Colon (tissue), 2 donors: ENCODE measurements around the gene NHS.
A peak's percentile ranks its signal among the peaks of the same experiment; 100 is the strongest.

Source experiments
- FAIRE-seq: peaks from 2 replicates; lab custom pipeline; 2012; peaks lifted over from hg19 to GRCh38; lab: Jason Lieb, UNC
- donor health status: control.
- donor health status: control.

The NHS gene

GRCh38 chrX:17374619-17375366, at the start of gene NHS:
Gene NHS (plus strand): TSS chrX:17375200. CDS start chrX:17375758, 558 bp downstream.
- no peak for FAIRE-seq

- no peak for FAIRE-seq
Observed at GRCh38 chrX:17328837-17329236, 46.2 kb upstream of the NHS start.

- no peak for FAIRE-seq
Observed at GRCh38 chrX:17336377-17336776, 38.6 kb upstream of the NHS start.

- no peak for FAIRE-seq
Observed at GRCh38 chrX:17355976-17356375, 19.0 kb upstream of the NHS start.

GRCh38 chrX:17359500-17359899, 15.5 kb upstream of the NHS start:
- FAIRE-seq = no peak

- no peak for FAIRE-seq
Observed at GRCh38 chrX:17361620-17362019, 13.4 kb upstream of the NHS start.

- FAIRE-seq = no peak
Observed at GRCh38 chrX:17368002-17368401, 7.0 kb upstream of the NHS start.

- no peak for FAIRE-seq
Observed at GRCh38 chrX:17369309-17369708, 5.7 kb upstream of the NHS start.

- FAIRE-seq = no peak
Observed at GRCh38 chrX:17370191-17370590, 4.8 kb upstream of the NHS start.

GRCh38 chrX:17372052-17372451, 2.9 kb upstream of the NHS start:
- peak; percentile 31 for FAIRE-seq

GRCh38 chrX:17373337-17373736, 1.7 kb upstream of the NHS start:
- no peak for FAIRE-seq

GRCh38 chrX:17375367-17375636, 302 bp downstream of the NHS start:
- FAIRE-seq = no peak

GRCh38 chrX:17375637-17376430, 834 bp downstream of the NHS start:
- FAIRE-seq = no peak

- no peak for FAIRE-seq
Observed at GRCh38 chrX:17376431-17377077, 1.6 kb downstream of the NHS start.

- FAIRE-seq = no peak
Observed at GRCh38 chrX:17377091-17377717, 2.2 kb downstream of the NHS start.

GRCh38 chrX:17377795-17378194, 2.8 kb downstream of the NHS start:
- no peak for FAIRE-seq

- no peak for FAIRE-seq
Observed at GRCh38 chrX:17380221-17380620, 5.2 kb downstream of the NHS start.

GRCh38 chrX:17390419-17390850, 15.4 kb downstream of the NHS start:
- FAIRE-seq = peak; percentile 51

- no peak for FAIRE-seq
Observed at GRCh38 chrX:17395154-17395553, 20.2 kb downstream of the NHS start.

- FAIRE-seq = no peak
Observed at GRCh38 chrX:17397074-17397473, 22.1 kb downstream of the NHS start.

- no peak for FAIRE-seq
Observed at GRCh38 chrX:17403189-17403691, 28.2 kb downstream of the NHS start.

GRCh38 chrX:17403972-17404371, 29.0 kb downstream of the NHS start:
- FAIRE-seq = no peak
